GM13977 (cell line): Measurements from ENCODE around the gene ERC2.

Source experiments
- DNase-seq: peaks from one replicate; pipeline ENCODE4 v3.0.0; 2012; ENCODE audit warnings: low spot score
- CTCF ChIP-seq: IDR thresholded peaks from 2 replicates; pipeline ENCODE4 v1.5.1; 2012; ENCODE audit warnings: mild to moderate bottlenecking, control low read depth; ENCODE audit not compliant: insufficient read depth; ENCODE audit errors: extremely low read depth, missing control alignments
- in situ Hi-C: fragments of 300-500 bp; cut with MboI; formaldehyde crosslinking; loops from one replicate; pipeline ENCODE4 v1.12.0; 2022; ENCODE audit warnings: low sequenced_read_pairs, low pct_unique_long_range_greater_than_20kb, mixed read lengths, inconsistent platforms; ENCODE audit not compliant: unreplicated experiment

The ERC2 gene

DNA sequence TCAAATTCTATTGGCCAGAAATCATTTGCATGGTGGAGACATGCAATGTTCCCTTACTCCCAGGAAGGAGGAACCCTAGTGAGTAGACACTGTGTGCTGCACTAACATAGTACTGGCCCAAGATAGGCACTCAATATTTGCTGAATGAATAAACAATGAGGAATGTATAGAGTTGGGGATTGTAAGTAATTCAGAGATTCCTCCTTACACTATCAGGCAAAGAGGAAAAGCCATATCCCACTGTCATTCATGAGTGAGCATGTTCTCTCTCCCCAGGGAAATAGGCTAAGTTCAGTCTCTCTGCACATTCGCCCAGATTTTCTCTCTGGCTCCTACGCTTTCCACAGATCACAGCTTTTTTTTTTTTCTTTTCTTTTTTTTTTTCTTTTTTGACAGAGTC, 826.3 kb downstream of the ERC2 start:
- no peak for TF ChIP-seq CTCF
- no peak for DNase-seq
- in situ Hi-C loops = no loop called here

GRCh38 chr3:55639896-55640765, 828.1 kb downstream of the ERC2 start:
- in situ Hi-C loops = no loop called here
- TF ChIP-seq CTCF = no peak
- DNase-seq = no peak

- in situ Hi-C loops = no loop called here
Observed at GRCh38 chr3:55639143-55639542, 829.1 kb downstream of the ERC2 start.

DNA sequence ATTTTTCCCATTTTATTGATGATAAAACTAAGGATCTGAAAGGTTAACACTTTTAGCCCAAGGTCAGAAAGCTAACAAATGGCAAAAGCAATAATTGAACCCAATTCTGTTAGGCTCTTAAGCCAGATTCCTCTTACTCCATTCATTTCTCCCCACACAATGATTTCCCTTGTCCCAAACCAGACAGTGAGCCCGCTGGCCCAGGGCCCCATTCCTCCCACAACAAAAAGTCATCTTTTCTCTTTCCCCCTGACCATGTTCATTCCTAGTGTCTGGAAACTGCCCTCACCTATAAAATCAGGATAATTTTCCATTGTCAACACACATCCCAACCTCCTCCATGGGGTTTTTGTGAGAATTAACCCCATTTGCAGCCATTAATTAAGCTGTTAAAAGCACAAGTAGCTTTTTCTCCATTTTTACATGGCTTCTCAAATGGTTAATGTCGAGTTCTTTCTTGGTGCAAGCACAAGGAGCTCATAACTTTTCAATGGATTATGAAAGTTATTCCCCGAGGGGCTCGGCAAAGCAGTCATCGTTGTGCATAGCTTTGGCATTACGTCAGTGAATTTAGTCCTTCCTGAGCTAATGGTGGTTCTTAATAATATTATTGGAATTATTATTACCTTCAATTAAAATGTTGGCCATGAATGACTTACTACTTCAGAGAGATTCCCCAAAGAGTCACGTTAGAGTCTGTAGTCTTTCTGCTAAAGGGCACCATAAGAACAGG, 830.2 kb downstream of the ERC2 start:
- in situ Hi-C loops = no loop called here

More at GRCh38 chr3:55639143-55639542, 829.1 kb downstream of the ERC2 start:
- no peak for TF ChIP-seq CTCF
- no peak for DNase-seq

DNA sequence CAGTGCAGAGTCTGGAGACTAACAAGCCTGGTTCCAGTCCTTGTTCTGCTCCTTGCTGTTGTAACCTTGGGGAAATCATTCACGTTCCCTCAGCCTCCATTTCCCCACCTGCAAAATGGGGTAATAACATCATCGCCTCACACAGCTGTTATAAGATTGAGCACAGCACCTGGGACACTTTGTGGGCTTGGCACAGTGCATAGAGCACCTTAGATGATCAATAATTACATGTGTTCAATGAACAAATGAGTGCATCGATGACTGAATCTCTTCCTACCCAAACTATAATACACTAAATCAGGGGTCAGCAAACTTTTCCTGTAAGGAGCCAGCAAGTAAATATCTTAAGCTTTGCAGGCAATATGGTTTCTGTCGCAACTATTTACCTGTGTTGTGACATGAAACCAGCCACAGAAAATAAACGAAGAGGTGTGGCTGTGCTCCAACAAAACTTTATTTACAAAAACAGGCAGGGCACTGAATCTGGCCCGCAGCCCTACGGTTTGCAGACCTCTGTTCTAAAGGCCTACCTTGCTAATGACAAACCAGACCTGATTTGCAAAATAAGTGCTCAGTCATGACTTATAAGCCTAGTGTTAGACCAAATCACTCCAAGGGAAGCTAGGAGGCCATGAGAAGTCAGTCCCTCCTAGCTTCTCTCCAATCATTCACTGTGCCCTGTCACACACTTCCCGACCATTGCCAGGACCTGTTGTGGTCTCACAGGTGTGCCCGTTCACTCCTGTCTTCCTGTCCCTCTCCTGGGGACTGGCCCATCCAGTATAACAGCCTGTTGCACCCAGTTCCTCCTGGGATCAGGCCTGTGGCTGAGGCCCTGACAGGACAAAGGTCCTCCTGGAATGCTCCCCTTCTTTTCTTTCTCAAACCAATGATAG, 831.7 kb downstream of the ERC2 start:
- in situ Hi-C loops = no loop called here
- DNase-seq = no peak

More for the DNA sequence above, 830.2 kb downstream of the ERC2 start:
- no peak for DNase-seq
- TF ChIP-seq CTCF = no peak

More for the DNA sequence above, 831.7 kb downstream of the ERC2 start:
- TF ChIP-seq CTCF = no peak
